22Rv1 (cell line): ENCODE data around the gene MYO3A.

Experiments used
- CTCF ChIP-seq: fragments of 450-650 bp; IDR thresholded peaks from 2 replicates; pipeline ENCODE4 v1.5.1; 2017; ENCODE audit warnings: mild to moderate bottlenecking
- ZFX ChIP-seq: fragments of 450-650 bp; IDR thresholded peaks from 2 replicates; pipeline ENCODE4 v1.6.1; 2017; ENCODE audit warnings: antibody characterized with exemption, borderline replicate concordance

GRCh38 chr10:26249681-26250080 lies 315.7 kb downstream of the MYO3A start:
- TF ChIP-seq CTCF (no peak), ZFX (no peak)
